Esophagus muscularis mucosa (tissue), 4 donors: Measurements from ENCODE around the gene THOP1. TPM values are rescaled to one million over a fixed set of nuclear protein-coding genes. Genes with fewer than 3 reads are reported as not detected.

Experiments
- DNase-seq: peaks from one replicate; pipeline ENCODE4 v3.0.0-alpha.2; 2017; ENCODE audit errors: extremely low spot score
- H3K27ac ChIP-seq, 4 donors: fragments of 200-600 bp; sonication (generic); replicated peaks in 1 of 4; 1 replicate in 3 of 4; 2 replicates in 1 of 4; pipeline ENCODE4 v1.5.1; 2016 to 2019; ENCODE audit warnings: mild to moderate bottlenecking in 1 of 4
- H3K27me3 ChIP-seq, 4 donors: fragments of 200-600 bp; sonication (generic); one replicate each; pipeline versions ENCODE4 v1.5.1 to v1.6.0; 2016 to 2019
- H3K36me3 ChIP-seq, 4 donors: fragments of 200-600 bp; sonication (generic); one replicate each; pipeline ENCODE4 v1.5.1; 2016 to 2019
- H3K4me1 ChIP-seq, 4 donors: fragments of 200-600 bp; sonication (generic); one replicate each; pipeline ENCODE4 v1.5.1; 2016 to 2019
- H3K4me3 ChIP-seq, 4 donors: fragments of 200-600 bp; sonication (generic); 1 replicate in 2 of 4; 2 replicates in 2 of 4; pipeline ENCODE4 v1.5.1; 2016 to 2019; ENCODE audit warnings: mild to moderate bottlenecking in 4 of 4, moderate library complexity in 1 of 4
- H3K9me3 ChIP-seq, 4 donors: fragments of 200-600 bp; sonication (generic); 1 replicate in 3 of 4; 2 replicates in 1 of 4; pipeline ENCODE4 v1.5.1; 2016 to 2019
- EP300 ChIP-seq: sonication (generic); formaldehyde crosslinking; IDR thresholded peaks from one replicate; pipeline ENCODE4 v1.6.1; 2017; ENCODE audit warnings: antibody characterized with exemption
- POLR2A ChIP-seq: fragments of 450-650 bp; IDR thresholded peaks from one replicate; pipeline ENCODE4 v1.6.1; 2017; ENCODE audit warnings: antibody characterized with exemption, moderate library complexity, mild to moderate bottlenecking, low read depth
- POLR2AphosphoS5 ChIP-seq, 2 donors: sonication (generic); formaldehyde crosslinking; IDR thresholded peaks; one replicate each; pipeline ENCODE4 v1.6.1; 2017; ENCODE audit warnings: antibody characterized with exemption in 2 of 2
- WGBS: methylation state at CpG from one replicate; pipeline ENCODE4 v1.1.5; 2018; 5-methylcytosine and 5-hydroxymethylcytosine counted together
- intact Hi-C: fragments of 100-400 bp; cut with DNase I; formaldehyde crosslinking; loops from one replicate; pipeline ENCODE4 v1.15.1; 2023
- total RNA-seq, 4 donors: library from RNA; depleted of rRNA; stranded (reverse); fragments of >200 nt; gene quantifications; one replicate each; pipeline versions ENCODE4 v1.1.0 to v1.2.1, GENCODE V29; 2016
- TF ChIP-seq, protein P1 (sequence below), 3 experiments: fragments of 200-600 bp in 2 of 3; fragments of 450-650 bp in 1 of 3; sonication (generic) in 2 of 3; IDR thresholded peaks; one replicate each; pipeline ENCODE4 v1.5.1; 2017 to 2019; ENCODE audit warnings: antibody characterized with exemption in 3 of 3, mild to moderate bottlenecking in 2 of 3, moderate library complexity in 1 of 3

THOP1 gene
- total RNA-seq, 4 donors from 2014 or later = 22.8 to 65.3 (median 42.4) TPM

DNA sequence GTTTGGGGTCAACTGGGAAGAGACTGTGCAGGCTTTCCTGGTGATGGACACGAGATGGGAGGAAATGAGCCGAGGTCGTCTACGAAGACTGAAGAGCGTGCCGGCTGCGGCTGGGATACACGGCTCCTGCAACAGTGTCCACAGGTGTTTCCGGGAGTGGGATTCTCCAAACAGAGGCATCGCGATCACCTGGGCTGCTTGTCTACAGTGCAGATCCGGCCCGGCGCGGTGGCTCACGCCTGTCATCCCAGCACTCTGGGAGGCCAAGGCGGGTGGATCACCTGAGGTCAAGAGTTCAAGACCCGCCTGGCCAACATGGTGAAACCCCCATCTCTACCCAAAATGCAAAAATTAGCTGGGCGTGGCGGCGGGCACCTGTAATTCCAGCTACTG is 33.9 kb upstream of the THOP1 start:
- intact Hi-C loops = no loop called here
- peaks cover 0 to 8% (median 5%) of the 10 kb centered on the region in 4 donors for H3K4me1 ChIP-seq
- TF ChIP-seq POLR2A (no peak), POLR2AphosphoS5 (IDR thresholded peaks at IDR 0.05) (no peak), EP300 (no peak)
- TF ChIP-seq, protein P1, sequence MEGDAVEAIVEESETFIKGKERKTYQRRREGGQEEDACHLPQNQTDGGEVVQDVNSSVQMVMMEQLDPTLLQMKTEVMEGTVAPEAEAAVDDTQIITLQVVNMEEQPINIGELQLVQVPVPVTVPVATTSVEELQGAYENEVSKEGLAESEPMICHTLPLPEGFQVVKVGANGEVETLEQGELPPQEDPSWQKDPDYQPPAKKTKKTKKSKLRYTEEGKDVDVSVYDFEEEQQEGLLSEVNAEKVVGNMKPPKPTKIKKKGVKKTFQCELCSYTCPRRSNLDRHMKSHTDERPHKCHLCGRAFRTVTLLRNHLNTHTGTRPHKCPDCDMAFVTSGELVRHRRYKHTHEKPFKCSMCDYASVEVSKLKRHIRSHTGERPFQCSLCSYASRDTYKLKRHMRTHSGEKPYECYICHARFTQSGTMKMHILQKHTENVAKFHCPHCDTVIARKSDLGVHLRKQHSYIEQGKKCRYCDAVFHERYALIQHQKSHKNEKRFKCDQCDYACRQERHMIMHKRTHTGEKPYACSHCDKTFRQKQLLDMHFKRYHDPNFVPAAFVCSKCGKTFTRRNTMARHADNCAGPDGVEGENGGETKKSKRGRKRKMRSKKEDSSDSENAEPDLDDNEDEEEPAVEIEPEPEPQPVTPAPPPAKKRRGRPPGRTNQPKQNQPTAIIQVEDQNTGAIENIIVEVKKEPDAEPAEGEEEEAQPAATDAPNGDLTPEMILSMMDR (IDR thresholded peaks at IDR 0.05) = no peak
- no peak overlapping the region for H3K27ac ChIP-seq
- WGBS = 92% methylated on average over 16 of the region's 21 CpGs
- H3K9me3 ChIP-seq = no peaks in the 10 kb centered on the region
- peaks cover 25 to 37% (median 30%) of the 10 kb centered on the region in 4 donors for H3K36me3 ChIP-seq
- no peaks in the 10 kb centered on the region for H3K27me3 ChIP-seq
- no peak overlapping the region for H3K4me3 ChIP-seq
- no peak for DNase-seq

DNA sequence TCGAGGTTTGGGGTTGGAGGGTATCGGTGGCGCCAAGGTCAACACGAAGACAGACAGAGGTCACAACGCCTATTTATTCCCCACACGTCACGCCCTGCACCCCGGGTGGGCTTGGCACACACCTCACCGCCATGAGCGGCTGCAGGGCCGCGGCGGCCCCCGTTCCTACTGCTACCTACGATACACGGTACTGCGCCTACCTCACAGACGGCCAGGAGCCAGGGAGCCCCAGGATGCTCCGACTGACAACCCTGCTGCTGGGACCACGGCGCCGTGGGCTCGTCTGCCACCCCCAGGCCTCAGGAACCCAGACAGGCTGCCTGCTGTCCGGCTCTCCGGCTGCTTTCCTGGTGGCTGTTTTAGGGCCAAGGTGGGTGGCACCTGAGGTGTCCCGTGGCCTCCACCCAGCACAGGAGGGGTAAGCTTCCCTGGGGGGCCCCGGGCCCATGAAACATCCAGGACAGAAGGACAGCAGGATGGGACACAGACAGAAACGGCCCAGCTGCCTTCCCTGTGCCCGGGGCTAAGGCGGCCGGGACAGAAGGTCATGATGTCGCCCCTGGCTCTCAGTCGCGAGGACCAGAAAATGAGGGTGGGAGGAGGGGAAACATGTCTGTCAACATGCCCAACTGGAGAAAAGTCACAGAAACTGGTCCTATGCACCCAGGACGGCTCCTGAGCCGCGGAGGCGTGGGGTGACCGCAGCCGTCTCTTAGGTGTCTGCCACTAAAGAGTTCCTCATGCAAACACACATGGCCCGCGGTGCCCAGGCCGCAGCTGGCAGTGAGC is 30.4 kb upstream of the THOP1 start:
- H3K27ac ChIP-seq = no peak overlapping the region
- WGBS = 88% methylated on average over 32 of the region's 43 CpGs
- H3K36me3 ChIP-seq = peaks cover 43 to 72% (median 63%) of the 10 kb centered on the region in 4 donors
- TF ChIP-seq POLR2AphosphoS5 (IDR thresholded peaks at IDR 0.05) (no peak), EP300 (no peak), POLR2A (no peak)
- TF ChIP-seq, protein P1 (IDR thresholded peaks at IDR 0.05) = no peak
- no peaks in the 10 kb centered on the region for H3K9me3 ChIP-seq
- H3K4me3 ChIP-seq = no peak overlapping the region
- no peaks in the 10 kb centered on the region for H3K27me3 ChIP-seq
- no peaks in the 10 kb centered on the region for H3K4me1 ChIP-seq
- no peak for DNase-seq
- intact Hi-C loops = no loop called here

DNA sequence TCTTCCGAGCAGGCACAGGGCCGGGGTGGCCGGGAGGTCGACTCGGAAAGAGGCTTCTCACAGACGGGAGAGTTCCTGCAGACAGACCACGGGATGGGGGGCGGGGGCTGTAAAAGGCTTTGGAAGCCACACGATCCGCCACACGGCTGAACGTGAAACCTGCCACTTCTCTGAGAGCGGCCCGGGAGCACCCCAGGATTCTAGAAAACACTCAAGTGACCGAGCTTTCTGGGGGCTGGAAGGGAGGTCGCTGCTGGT is 29.9 kb upstream of the THOP1 start:
- no peaks in the 10 kb centered on the region for H3K4me1 ChIP-seq
- intact Hi-C loops = no loop called here
- H3K36me3 ChIP-seq = peaks cover 47 to 77% (median 66%) of the 10 kb centered on the region in 4 donors
- H3K9me3 ChIP-seq = no peaks in the 10 kb centered on the region
- H3K4me3 ChIP-seq = no peak overlapping the region
- WGBS = 95% methylated on average over 14 of the region's 16 CpGs
- DNase-seq = no peak
- no peak overlapping the region for H3K27ac ChIP-seq
- no peaks in the 10 kb centered on the region for H3K27me3 ChIP-seq
- no peak for TF ChIP-seq EP300
- TF ChIP-seq, protein P1 (IDR thresholded peaks at IDR 0.05) = no peak
- no peak for TF ChIP-seq POLR2AphosphoS5 (IDR thresholded peaks at IDR 0.05)
- no peak for TF ChIP-seq POLR2A

DNA sequence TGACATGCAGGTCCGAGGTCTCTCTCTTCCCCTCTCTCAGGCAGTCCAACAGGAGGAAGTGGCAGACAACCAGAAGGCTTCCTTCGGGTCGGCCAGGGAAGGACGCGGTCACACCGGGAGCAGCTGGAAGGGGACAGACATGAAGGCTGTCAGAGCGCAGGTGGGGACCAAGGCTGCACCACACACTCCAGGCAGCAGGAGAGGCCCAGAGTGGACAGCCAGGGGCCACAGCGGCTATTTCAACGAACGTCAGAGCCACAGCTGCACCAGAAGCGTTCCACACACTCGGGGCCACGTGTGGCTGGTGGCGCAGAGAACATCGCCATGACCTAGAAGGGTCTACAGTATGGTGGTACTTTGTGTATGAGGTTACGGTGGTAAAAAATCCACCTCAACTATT is 29.5 kb upstream of the THOP1 start:
- Histone ChIP-seq H3K4me1 (no peaks in the 10 kb centered on the region), H3K4me3 (no peak overlapping the region), H3K9me3 (no peaks in the 10 kb centered on the region), H3K27ac (no peak overlapping the region), H3K27me3 (no peaks in the 10 kb centered on the region), H3K36me3 (peaks cover 51 to 81% (median 70%) of the 10 kb centered on the region in 4 donors)
- 89% methylated on average over 16 of the region's 16 CpGs for WGBS
- intact Hi-C loops = no loop called here
- TF ChIP-seq POLR2A = no peak
- TF ChIP-seq POLR2AphosphoS5 (IDR thresholded peaks at IDR 0.05) = no peak
- DNase-seq = no peak

DNA sequence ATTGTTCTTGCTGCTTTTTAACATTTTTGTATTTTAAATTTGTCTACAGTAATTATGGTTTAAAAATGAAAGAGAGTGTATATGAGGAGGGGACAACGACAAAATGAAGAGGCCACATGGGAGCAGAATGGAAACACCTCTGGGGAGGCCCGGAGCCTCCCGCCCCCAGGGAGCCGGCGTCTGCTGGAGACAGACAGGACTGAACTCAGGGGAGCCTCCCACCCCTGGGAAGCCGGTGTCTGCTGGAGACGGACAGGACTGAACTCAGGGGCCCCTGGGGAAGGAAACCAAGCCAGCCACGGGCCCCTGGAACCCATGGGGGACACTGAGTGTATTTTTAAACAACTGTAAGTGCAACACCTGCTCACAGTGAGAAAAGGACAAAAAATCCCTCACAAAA is 28.8 kb upstream of the THOP1 start:
- intact Hi-C loops = no loop called here
- no peaks in the 10 kb centered on the region for H3K4me1 ChIP-seq
- WGBS = 92% methylated on average over 7 of the region's 8 CpGs
- DNase-seq = no peak
- H3K36me3 ChIP-seq = peaks cover 51 to 88% (median 77%) of the 10 kb centered on the region in 4 donors
- no peak overlapping the region for H3K27ac ChIP-seq
- no peaks in the 10 kb centered on the region for H3K9me3 ChIP-seq
- TF ChIP-seq POLR2AphosphoS5 (IDR thresholded peaks at IDR 0.05) (no peak), EP300 (no peak), POLR2A (no peak)
- TF ChIP-seq, protein P1 (IDR thresholded peaks at IDR 0.05) = no peak
- no peaks in the 10 kb centered on the region for H3K27me3 ChIP-seq
- H3K4me3 ChIP-seq = no peak overlapping the region
